ENCODE measurements around the gene SPATC1L. TPM values are rescaled to one million over a fixed set of nuclear protein-coding genes. Genes with fewer than 3 reads are reported as not detected.

The SPATC1L gene
- total RNA-seq, 2 donors from 2014 or later, result 4.4 to 9.6 TPM

DNA sequence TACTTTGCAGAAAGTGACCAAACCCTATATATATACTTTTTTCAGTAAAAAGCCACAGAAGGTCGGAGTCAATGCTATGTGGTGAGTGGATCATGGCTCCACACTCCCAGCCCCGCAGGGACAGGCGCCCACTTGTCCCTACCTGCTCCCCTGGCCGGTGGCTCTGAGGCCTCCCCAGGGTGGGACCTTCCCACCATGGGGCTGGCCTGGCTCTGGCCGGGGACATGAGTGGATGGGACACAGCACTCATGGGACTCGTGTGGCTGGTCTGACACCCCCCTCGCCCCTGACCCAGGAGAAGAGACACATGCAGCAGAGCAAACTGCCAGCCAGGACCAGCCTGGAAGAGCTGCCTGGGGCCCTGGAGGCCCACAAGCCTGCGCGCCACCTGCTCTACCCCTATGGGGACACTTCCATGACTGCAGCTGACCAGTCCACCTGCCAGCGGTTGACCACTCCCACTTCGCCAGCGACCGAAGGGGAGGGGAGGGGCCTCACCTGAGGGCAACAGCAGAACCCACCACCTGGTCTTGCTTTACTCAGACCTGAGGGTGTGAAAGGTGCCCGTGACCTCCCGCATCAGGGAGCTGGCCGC lies 2.2 kb downstream of the SPATC1L start:
- Histone ChIP-seq H3K9me3 (no peaks in the 10 kb centered on the region), H3K4me3 (no peak overlapping the region), H3K4me1 (peaks cover 7% of the 10 kb centered on the region), H3K27ac (no peak overlapping the region), H3K36me3 (replicated peaks in 1 of 2; ENCODE audit: insufficient read depth in 1 of 2, low read depth in 2 of 2) (no peaks in the 10 kb centered on the region), H3K27me3 (no peaks in the 10 kb centered on the region)
- intact Hi-C loops (cut with DNase I), result no loop called here
- no peak for DNase-seq
- TF ChIP-seq POLR2A (IDR thresholded peaks at IDR 0.05), result no peak
- TF ChIP-seq CTCF (IDR thresholded peaks at IDR 0.05), result no peak
- 77 to 96% methylated on average over 4 to 16 of the region's 16 CpGs for WGBS, 2 donors
- ATAC-seq, result no peak

- Histone ChIP-seq H3K9me3 (no peaks in the 10 kb centered on the region), H3K4me1 (peaks cover 7% of the 10 kb centered on the region), H3K27me3 (no peaks in the 10 kb centered on the region), H3K27ac (no peak overlapping the region), H3K4me3 (no peak overlapping the region), H3K36me3 (replicated peaks in 1 of 2; ENCODE audit: insufficient read depth in 1 of 2, low read depth in 2 of 2) (no peaks in the 10 kb centered on the region)
- ATAC-seq (no peak), DNase-seq (no peak)
- intact Hi-C loops (cut with DNase I), result no loop called here
- 83 to 93% methylated on average over 8 to 18 of the region's 19 CpGs for WGBS, 2 donors
- TF ChIP-seq POLR2A (IDR thresholded peaks at IDR 0.05), result no peak
- no peak for TF ChIP-seq CTCF (IDR thresholded peaks at IDR 0.05)
Observed at GRCh38 chr21:46181436-46181835, 2.8 kb downstream of the SPATC1L start.

- Histone ChIP-seq H3K4me3 (no peak overlapping the region), H3K36me3 (replicated peaks in 1 of 2; ENCODE audit: insufficient read depth in 1 of 2, low read depth in 2 of 2) (no peaks in the 10 kb centered on the region), H3K9me3 (no peaks in the 10 kb centered on the region), H3K27me3 (no peaks in the 10 kb centered on the region), H3K4me1 (peaks cover 7% of the 10 kb centered on the region), H3K27ac (no peak overlapping the region)
- DNase-seq (no peak), ATAC-seq (no peak)
- 83 to 90% methylated on average over 8 to 26 of the region's 26 CpGs for WGBS, 2 donors
- intact Hi-C loops (cut with DNase I), result no loop called here
- TF ChIP-seq POLR2A (IDR thresholded peaks at IDR 0.05) (no peak), CTCF (IDR thresholded peaks at IDR 0.05) (no peak)
Observed at GRCh38 chr21:46180778-46181391, 3.4 kb downstream of the SPATC1L start.

DNA sequence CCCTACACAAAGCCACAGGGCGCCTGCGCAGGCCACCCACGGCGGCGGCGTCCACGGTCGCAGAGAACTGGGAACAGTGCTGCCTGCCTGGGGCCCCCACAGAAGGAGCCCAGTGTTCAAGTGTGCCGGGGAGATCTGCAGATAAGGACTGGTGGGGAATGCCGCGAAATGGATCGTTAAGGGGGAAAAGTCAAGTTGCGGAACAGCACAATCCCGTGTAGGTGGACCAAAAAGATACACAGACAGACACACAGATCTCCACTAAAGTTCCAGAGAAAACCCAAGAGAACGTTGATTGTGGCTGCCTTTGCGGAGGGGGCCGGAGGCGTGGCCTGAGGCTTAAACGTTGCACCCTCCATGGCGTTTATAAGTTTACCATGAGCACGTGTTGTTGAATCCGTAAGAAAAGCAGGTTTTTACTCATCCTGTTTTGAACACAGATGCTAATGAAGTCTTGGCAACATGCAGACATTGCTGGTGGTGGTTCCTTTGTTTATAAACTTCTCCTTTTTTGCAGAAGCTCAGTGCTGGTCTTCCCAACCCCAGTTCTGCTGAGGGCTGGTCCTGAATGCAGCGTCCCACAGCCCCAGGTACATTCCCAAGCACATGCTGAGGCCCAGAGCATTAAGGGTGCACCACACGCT lies 4.1 kb downstream of the SPATC1L start:
- no peak overlapping the region for H3K4me3 ChIP-seq
- H3K27me3 ChIP-seq, result no peaks in the 10 kb centered on the region
- no peak for ATAC-seq
- no peaks in the 10 kb centered on the region for H3K36me3 ChIP-seq (replicated peaks in 1 of 2; ENCODE audit: insufficient read depth in 1 of 2, low read depth in 2 of 2)
- H3K9me3 ChIP-seq, result no peaks in the 10 kb centered on the region
- no peak for DNase-seq
- peaks cover 7% of the 10 kb centered on the region for H3K4me1 ChIP-seq
- 64 to 87% methylated on average over 22 to 24 of the region's 24 CpGs for WGBS, 2 donors
- intact Hi-C loops (cut with DNase I), result no loop called here
- TF ChIP-seq POLR2A (IDR thresholded peaks at IDR 0.05), result no peak
- TF ChIP-seq CTCF (IDR thresholded peaks at IDR 0.05), result no peak
- H3K27ac ChIP-seq, result no peak overlapping the region
